Measurements from ENCODE around the gene CMTM2. TPM values are rescaled to one million over a fixed set of nuclear protein-coding genes. Genes with fewer than 3 reads are reported as not detected.

CMTM2 gene
- total and polyA plus RNA-seq, 5 donors from 2014 or later, result 0.49 TPM; not detected in 4

GRCh38 chr16:66600477-66600876 lies 21.2 kb downstream of the CMTM2 start:
- Mint-ChIP-seq H3K27ac (peak overlapping the region; percentile 48 to 93 (median 52)), H3K36me3 (no peaks in the 10 kb centered on the region), H3K27me3 (no peaks in the 10 kb centered on the region), H3K4me3 (peak overlapping the region in 2 of 4 donors; percentile 17 to 62), H3K4me1 (peaks cover 13 to 57% (median 33%) of the 10 kb centered on the region in 4 donors), H3K9me3 (peaks cover 0 to 10% (median 1%) of the 10 kb centered on the region in 7 donors)
- DNase-seq, result no peak
- Histone ChIP-seq H3K9me3 (ENCODE audit: control insufficient read depth in 2 of 2, low read length in 2 of 2) (no peaks in the 10 kb centered on the region), H3K27ac (ENCODE audit: insufficient read depth, low read length, poor library complexity, severe bottlenecking) (no peak overlapping the region), H3K27me3 (ENCODE audit: control insufficient read depth, insufficient read depth, low read length) (no peaks in the 10 kb centered on the region), H3K4me3 (ENCODE audit: low read depth, low read length) (no peak overlapping the region), H3K36me3 (ENCODE audit: control insufficient read depth, insufficient read depth, low read length) (no peaks in the 10 kb centered on the region), H3K4me1 (ENCODE audit: control insufficient read depth, insufficient read depth, low read length, poor library complexity, severe bottlenecking) (peaks cover 40% of the 10 kb centered on the region)
- ATAC-seq (ENCODE audit: low read depth in 2 of 2), result no peak

GRCh38 chr16:66601471-66601870 lies 22.2 kb downstream of the CMTM2 start:
- H3K4me3 Mint-ChIP-seq, result peak overlapping the region in 1 of 4 donors; percentile 91
- H3K36me3 Mint-ChIP-seq, result no peaks in the 10 kb centered on the region
- H3K9me3 Mint-ChIP-seq, result peaks cover 0 to 10% (median 1%) of the 10 kb centered on the region in 7 donors
- H3K27ac Mint-ChIP-seq, result no peak overlapping the region
- no peak for DNase-seq
- H3K27ac ChIP-seq (ENCODE audit: insufficient read depth, low read length, poor library complexity, severe bottlenecking), result no peak overlapping the region
- no peak overlapping the region for H3K4me3 ChIP-seq (ENCODE audit: low read depth, low read length)
- no peaks in the 10 kb centered on the region for H3K36me3 ChIP-seq (ENCODE audit: control insufficient read depth, insufficient read depth, low read length)
- no peak for ATAC-seq (ENCODE audit: low read depth in 2 of 2)
- H3K4me1 Mint-ChIP-seq, result peaks cover 16 to 65% (median 37%) of the 10 kb centered on the region in 4 donors
- H3K9me3 ChIP-seq (ENCODE audit: control insufficient read depth in 2 of 2, low read length in 2 of 2), result no peaks in the 10 kb centered on the region
- H3K27me3 Mint-ChIP-seq, result no peaks in the 10 kb centered on the region
- H3K4me1 ChIP-seq (ENCODE audit: control insufficient read depth, insufficient read depth, low read length, poor library complexity, severe bottlenecking), result peaks cover 48% of the 10 kb centered on the region
- H3K27me3 ChIP-seq (ENCODE audit: control insufficient read depth, insufficient read depth, low read length), result no peaks in the 10 kb centered on the region

- no peaks in the 10 kb centered on the region for H3K36me3 Mint-ChIP-seq
- Histone ChIP-seq H3K4me1 (ENCODE audit: control insufficient read depth, insufficient read depth, low read length, poor library complexity, severe bottlenecking) (peaks cover 48% of the 10 kb centered on the region), H3K9me3 (ENCODE audit: control insufficient read depth in 2 of 2, low read length in 2 of 2) (no peaks in the 10 kb centered on the region), H3K27me3 (ENCODE audit: control insufficient read depth, insufficient read depth, low read length) (no peaks in the 10 kb centered on the region), H3K36me3 (ENCODE audit: control insufficient read depth, insufficient read depth, low read length) (peaks cover under 1% of the 10 kb centered on the region), H3K27ac (ENCODE audit: insufficient read depth, low read length, poor library complexity, severe bottlenecking) (peak overlapping the region; percentile 73), H3K4me3 (ENCODE audit: low read depth, low read length) (peak overlapping the region; percentile 53)
- peaks cover 0 to 10% (median 1%) of the 10 kb centered on the region in 7 donors for H3K9me3 Mint-ChIP-seq
- peak overlapping the region; percentile 97 for H3K27ac Mint-ChIP-seq
- H3K4me1 Mint-ChIP-seq, result peaks cover 7 to 66% (median 38%) of the 10 kb centered on the region in 4 donors
- ATAC-seq (ENCODE audit: low read depth in 2 of 2), result peak; percentile 78
- no peaks in the 10 kb centered on the region for H3K27me3 Mint-ChIP-seq
- peak overlapping the region; percentile 91 to 98 (median 96) for H3K4me3 Mint-ChIP-seq
- DNase-seq, result peak; percentile 60 to 96 (median 86)
Measured at GRCh38 chr16:66603537-66604375, 24.5 kb downstream of the CMTM2 start.

- Mint-ChIP-seq H3K27ac (peak within 1 kb of the TSS; percentile 97), H3K9me3 (peaks cover 0 to 10% (median 1%) of the 10 kb centered on the region in 7 donors), H3K27me3 (no peaks in the 10 kb centered on the region), H3K4me1 (peaks cover 8 to 61% (median 36%) of the 10 kb centered on the region in 4 donors), H3K36me3 (no peaks in the 10 kb centered on the region), H3K4me3 (peak within 1 kb of the TSS; percentile 91 to 98 (median 96))
- Histone ChIP-seq H3K36me3 (ENCODE audit: control insufficient read depth, insufficient read depth, low read length) (peaks cover 8% of the 10 kb centered on the region), H3K4me1 (ENCODE audit: control insufficient read depth, insufficient read depth, low read length, poor library complexity, severe bottlenecking) (peaks cover 47% of the 10 kb centered on the region), H3K27me3 (ENCODE audit: control insufficient read depth, insufficient read depth, low read length) (no peaks in the 10 kb centered on the region), H3K4me3 (ENCODE audit: low read depth, low read length) (peak within 1 kb of the TSS; percentile 53), H3K27ac (ENCODE audit: insufficient read depth, low read length, poor library complexity, severe bottlenecking) (peak within 1 kb of the TSS; percentile 73), H3K9me3 (ENCODE audit: control insufficient read depth in 2 of 2, low read length in 2 of 2) (no peaks in the 10 kb centered on the region)
- ATAC-seq (ENCODE audit: low read depth in 2 of 2) (peak; percentile 51), DNase-seq (peak; percentile 58 to 75 (median 74))
Measured at GRCh38 chr16:66604376-66605176, 25.3 kb downstream of the CMTM2 start, which contains the start of gene CMTM3. Gene CMTM3 (plus strand): TSS chr16:66604704. CDS start chr16:66604806, 102 bp downstream.

GRCh38 chr16:66605177-66605978 lies 26.1 kb downstream of the CMTM2 start:
- H3K4me1 ChIP-seq (ENCODE audit: control insufficient read depth, insufficient read depth, low read length, poor library complexity, severe bottlenecking), result peaks cover 45% of the 10 kb centered on the region
- peak in 1 of 3 donors; percentile 43 for DNase-seq
- peaks cover 16% of the 10 kb centered on the region for H3K36me3 ChIP-seq (ENCODE audit: control insufficient read depth, insufficient read depth, low read length)
- H3K9me3 Mint-ChIP-seq, result peaks cover 0 to 10% (median 1%) of the 10 kb centered on the region in 7 donors
- H3K27me3 ChIP-seq (ENCODE audit: control insufficient read depth, insufficient read depth, low read length), result no peaks in the 10 kb centered on the region
- H3K27me3 Mint-ChIP-seq, result no peaks in the 10 kb centered on the region
- H3K27ac Mint-ChIP-seq, result peak overlapping the region; percentile 23 to 95 (median 59)
- peak overlapping the region; percentile 73 for H3K27ac ChIP-seq (ENCODE audit: insufficient read depth, low read length, poor library complexity, severe bottlenecking)
- H3K4me3 Mint-ChIP-seq, result peak overlapping the region in 3 of 4 donors; percentile 85 to 92 (median 90)
- no peak for ATAC-seq (ENCODE audit: low read depth in 2 of 2)
- H3K4me3 ChIP-seq (ENCODE audit: low read depth, low read length), result peak overlapping the region; percentile 48
- peaks cover 8 to 55% (median 32%) of the 10 kb centered on the region in 4 donors for H3K4me1 Mint-ChIP-seq
- no peaks in the 10 kb centered on the region for H3K36me3 Mint-ChIP-seq
- H3K9me3 ChIP-seq (ENCODE audit: control insufficient read depth in 2 of 2, low read length in 2 of 2), result no peaks in the 10 kb centered on the region

GRCh38 chr16:66605979-66606751 lies 26.9 kb downstream of the CMTM2 start:
- Histone ChIP-seq H3K4me1 (ENCODE audit: control insufficient read depth, insufficient read depth, low read length, poor library complexity, severe bottlenecking) (peaks cover 45% of the 10 kb centered on the region), H3K9me3 (ENCODE audit: control insufficient read depth in 2 of 2, low read length in 2 of 2) (no peaks in the 10 kb centered on the region), H3K4me3 (ENCODE audit: low read depth, low read length) (peak overlapping the region; percentile 48), H3K36me3 (ENCODE audit: control insufficient read depth, insufficient read depth, low read length) (peaks cover 24% of the 10 kb centered on the region), H3K27ac (ENCODE audit: insufficient read depth, low read length, poor library complexity, severe bottlenecking) (peak overlapping the region; percentile 73), H3K27me3 (ENCODE audit: control insufficient read depth, insufficient read depth, low read length) (no peaks in the 10 kb centered on the region)
- ATAC-seq (ENCODE audit: low read depth in 2 of 2), result no peak
- Mint-ChIP-seq H3K9me3 (peaks cover 0 to 6% (median 0%) of the 10 kb centered on the region in 7 donors), H3K36me3 (no peaks in the 10 kb centered on the region), H3K4me1 (peaks cover 8 to 47% (median 27%) of the 10 kb centered on the region in 4 donors), H3K4me3 (peak overlapping the region; percentile 85 to 94 (median 91)), H3K27me3 (no peaks in the 10 kb centered on the region), H3K27ac (peak overlapping the region; percentile 75 to 95 (median 88))
- peak in 1 of 3 donors; percentile 19 for DNase-seq
